Spleen (tissue), 7 donors: ENCODE data around the gene SIK3.

Experiments used
- POLR2A ChIP-seq, 3 donors: fragments of 450-650 bp; IDR thresholded peaks; one replicate each; pipeline ENCODE4 v1.5.1; 2017; ENCODE audit warnings: antibody characterized with exemption in 3 of 3, mild to moderate bottlenecking in 1 of 3
- TF ChIP-seq, protein P1 (sequence below), 11 experiments: fragments of 200-600 bp in 7 of 11; fragments of 450-650 bp in 4 of 11; sonication (generic) in 4 of 11; IDR thresholded peaks in 8 of 11; conservative IDR thresholded peaks in 3 of 11; 1 replicate in 7 of 11; 2 replicates in 4 of 11; pipeline versions ENCODE4 v1.4.0 to v1.8.0; 2016 to 2021; ENCODE audit warnings: antibody characterized with exemption in 11 of 11, inconsistent platforms in 4 of 11, mild to moderate bottlenecking in 1 of 11
- donor health status: DM: no; HTN: no; CAD: no; lungs with moderate emphysema.
- donor health status: DM: no; HTN: no; CAD: no.
- donor health status: DM: no; HTN: no; CAD: no.

DNA sequence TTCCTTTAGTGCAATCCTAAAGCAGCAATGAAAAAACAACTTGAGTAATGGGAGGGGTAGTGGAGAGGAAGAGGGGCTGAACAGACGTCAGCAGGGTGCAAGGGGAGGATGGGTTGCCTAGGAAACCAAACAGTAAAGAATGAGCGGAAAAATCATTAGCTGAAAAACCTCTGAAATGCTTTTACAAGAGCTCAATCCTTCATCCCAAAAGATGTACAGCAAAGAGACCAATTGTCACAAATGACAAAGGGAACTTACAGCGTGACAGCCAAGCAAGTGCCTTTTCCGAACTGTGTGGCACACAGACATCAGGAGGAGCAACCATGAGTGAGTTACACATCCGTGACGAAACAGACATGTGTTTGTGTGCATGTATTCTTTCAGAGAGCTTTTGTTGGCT lies 104.6 kb downstream of the SIK3 start:
- TF ChIP-seq, protein P1, sequence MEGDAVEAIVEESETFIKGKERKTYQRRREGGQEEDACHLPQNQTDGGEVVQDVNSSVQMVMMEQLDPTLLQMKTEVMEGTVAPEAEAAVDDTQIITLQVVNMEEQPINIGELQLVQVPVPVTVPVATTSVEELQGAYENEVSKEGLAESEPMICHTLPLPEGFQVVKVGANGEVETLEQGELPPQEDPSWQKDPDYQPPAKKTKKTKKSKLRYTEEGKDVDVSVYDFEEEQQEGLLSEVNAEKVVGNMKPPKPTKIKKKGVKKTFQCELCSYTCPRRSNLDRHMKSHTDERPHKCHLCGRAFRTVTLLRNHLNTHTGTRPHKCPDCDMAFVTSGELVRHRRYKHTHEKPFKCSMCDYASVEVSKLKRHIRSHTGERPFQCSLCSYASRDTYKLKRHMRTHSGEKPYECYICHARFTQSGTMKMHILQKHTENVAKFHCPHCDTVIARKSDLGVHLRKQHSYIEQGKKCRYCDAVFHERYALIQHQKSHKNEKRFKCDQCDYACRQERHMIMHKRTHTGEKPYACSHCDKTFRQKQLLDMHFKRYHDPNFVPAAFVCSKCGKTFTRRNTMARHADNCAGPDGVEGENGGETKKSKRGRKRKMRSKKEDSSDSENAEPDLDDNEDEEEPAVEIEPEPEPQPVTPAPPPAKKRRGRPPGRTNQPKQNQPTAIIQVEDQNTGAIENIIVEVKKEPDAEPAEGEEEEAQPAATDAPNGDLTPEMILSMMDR (IDR thresholded peaks at IDR 0.05 in 8 of 11, conservative IDR thresholded peaks at IDR 0.05 in 3 of 11), result no peak
- no peak for TF ChIP-seq POLR2A (IDR thresholded peaks at IDR 0.05)
